NCI-H2029 treated with DMSO at 0.1 percent for 48 hours (cell line): ENCODE measurements around the gene ARHGAP10.
"Not testable (repeated sequence)": the region's sequence is repeated elsewhere in the genome, so short reads cannot be mapped to it uniquely, and the experiment has no call there.

Source experiments
- DNase-seq: peaks from one replicate; lab custom pipeline; 2025; lab: John Stamatoyannopoulos, UW

ARHGAP10 gene

GRCh38 chr4:147901388-147901787 lies 169.5 kb downstream of the ARHGAP10 start:
- DNase-seq: no peak

- no peak for DNase-seq
These were observed 170.0 kb downstream of the ARHGAP10 start for GRCh38 chr4:147901916-147902315.

GRCh38 chr4:147909225-147909624 lies 177.3 kb downstream of the ARHGAP10 start:
- DNase-seq: no peak

GRCh38 chr4:147910315-147910714 lies 178.4 kb downstream of the ARHGAP10 start:
- no peak for DNase-seq

GRCh38 chr4:147912106-147912505 lies 180.2 kb downstream of the ARHGAP10 start:
- not testable (repeated sequence) for DNase-seq

- DNase-seq: no peak
These were observed 181.2 kb downstream of the ARHGAP10 start for GRCh38 chr4:147913137-147913536.

- no peak for DNase-seq
These were observed 184.5 kb downstream of the ARHGAP10 start for GRCh38 chr4:147916351-147916750.

GRCh38 chr4:147923381-147923780 lies 191.5 kb downstream of the ARHGAP10 start:
- DNase-seq: no peak

- no peak for DNase-seq
These were observed 192.0 kb downstream of the ARHGAP10 start for GRCh38 chr4:147923854-147924253.

- no peak for DNase-seq
These were observed 192.9 kb downstream of the ARHGAP10 start for GRCh38 chr4:147924604-147925412.

- no peak for DNase-seq
These were observed 195.7 kb downstream of the ARHGAP10 start for GRCh38 chr4:147927377-147928137.

GRCh38 chr4:147928400-147928799 lies 196.5 kb downstream of the ARHGAP10 start:
- DNase-seq: no peak

- no peak for DNase-seq
These were observed 197.9 kb downstream of the ARHGAP10 start for GRCh38 chr4:147929746-147930145.

- no peak for DNase-seq
These were observed 201.4 kb downstream of the ARHGAP10 start for GRCh38 chr4:147933316-147933715.

- DNase-seq: no peak
These were observed 201.9 kb downstream of the ARHGAP10 start for GRCh38 chr4:147933779-147934178.

GRCh38 chr4:147938496-147938895 lies 206.6 kb downstream of the ARHGAP10 start:
- no peak for DNase-seq

- DNase-seq: no peak
These were observed 208.3 kb downstream of the ARHGAP10 start for GRCh38 chr4:147940171-147940570.

- no peak for DNase-seq
These were observed 209.5 kb downstream of the ARHGAP10 start for GRCh38 chr4:147941373-147941772.

GRCh38 chr4:147942729-147943128 lies 210.8 kb downstream of the ARHGAP10 start:
- DNase-seq: no peak

GRCh38 chr4:147943159-147943638 lies 211.3 kb downstream of the ARHGAP10 start:
- no peak for DNase-seq

GRCh38 chr4:147944249-147944648 lies 212.4 kb downstream of the ARHGAP10 start:
- DNase-seq: no peak

- no peak for DNase-seq
These were observed 212.9 kb downstream of the ARHGAP10 start for GRCh38 chr4:147944670-147945260.

GRCh38 chr4:147948336-147948735 lies 216.4 kb downstream of the ARHGAP10 start:
- no peak for DNase-seq
